Cerebellar cortex (tissue), 1 donor: ENCODE measurements around the gene KCNK10.

Experiments used
- DNase-seq: peaks from one replicate; pipeline ENCODE4 v3.0.0-alpha.2; 2015; ENCODE audit warnings: low spot score

KCNK10 gene

DNA sequence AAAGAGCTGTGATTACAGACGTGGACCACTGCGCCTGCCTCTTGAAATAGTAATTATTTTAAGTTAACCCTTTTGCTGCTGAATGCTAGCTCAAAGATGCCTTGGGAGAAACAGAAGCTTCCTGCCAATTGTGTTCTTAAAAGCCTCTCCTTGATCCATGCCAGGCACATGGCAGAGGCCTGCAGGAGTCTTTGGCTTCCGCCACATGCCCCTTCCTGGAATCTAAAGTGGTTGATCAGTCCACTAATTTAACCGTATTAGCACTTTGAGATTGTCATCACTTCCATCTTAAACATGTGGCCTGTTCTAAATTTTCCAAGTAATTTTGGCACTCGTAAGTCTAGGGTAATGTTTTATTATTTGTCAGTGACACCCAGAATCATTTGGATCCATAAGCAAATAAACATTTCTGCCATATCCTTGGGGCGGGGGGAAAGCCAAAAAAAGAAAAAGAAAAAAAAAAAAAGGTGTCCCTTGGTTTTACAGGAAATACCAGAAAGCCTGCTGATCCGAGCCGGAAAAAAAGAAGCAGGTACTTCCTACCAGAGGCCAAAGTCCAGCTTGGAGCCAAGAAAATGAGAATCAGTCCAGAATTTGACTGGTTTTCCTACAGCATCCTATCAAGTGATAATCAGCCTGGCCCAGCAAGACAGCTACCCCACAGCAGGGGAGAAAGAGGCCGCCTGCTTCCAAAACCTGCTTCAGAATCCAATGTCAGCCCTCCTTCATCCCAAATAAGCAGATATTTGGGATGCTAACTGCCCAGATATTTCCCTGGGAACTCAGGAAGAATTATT is 104.8 kb downstream of the KCNK10 start:
- peak; percentile 89 for DNase-seq

DNA sequence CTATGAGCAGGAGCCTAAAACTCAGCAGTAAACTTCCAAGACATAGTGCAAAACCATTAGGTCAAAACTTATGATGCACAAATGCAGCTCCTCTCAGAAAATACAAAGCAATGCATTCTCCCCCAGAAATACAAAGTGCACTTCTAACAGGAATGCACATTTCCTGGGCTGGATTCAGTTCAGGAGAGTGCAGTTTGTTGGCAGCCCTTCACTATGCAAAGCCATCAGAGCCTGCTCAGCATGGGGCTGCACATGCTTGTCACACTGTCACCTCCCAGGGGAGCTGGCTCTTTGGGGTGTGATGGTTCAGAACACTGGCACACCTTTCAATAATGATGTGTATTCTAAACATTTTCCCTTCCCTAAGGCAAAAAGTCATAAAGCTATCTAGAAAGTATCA is 110.4 kb downstream of the KCNK10 start:
- peak; percentile 75 for DNase-seq

DNA sequence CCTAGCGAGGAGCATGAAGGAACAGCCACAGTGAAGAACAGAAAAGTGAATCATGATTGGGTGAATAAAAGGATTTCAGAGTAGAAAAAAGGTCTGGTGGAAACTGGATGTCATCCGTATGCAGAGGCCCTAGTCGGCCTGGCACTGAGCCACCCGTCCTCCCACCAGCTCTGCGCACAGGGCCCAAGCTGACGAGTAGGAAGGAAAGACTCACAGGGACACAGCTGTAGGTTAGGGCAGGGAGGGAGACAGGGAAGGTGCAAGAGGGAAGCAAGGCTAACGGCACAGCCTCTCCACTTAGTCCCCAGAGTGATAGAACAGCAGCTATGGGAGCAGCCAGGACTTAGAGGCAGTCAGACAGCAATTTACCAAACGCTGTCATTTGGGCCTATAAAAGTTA is 112.6 kb downstream of the KCNK10 start:
- DNase-seq: peak; percentile 46

DNA sequence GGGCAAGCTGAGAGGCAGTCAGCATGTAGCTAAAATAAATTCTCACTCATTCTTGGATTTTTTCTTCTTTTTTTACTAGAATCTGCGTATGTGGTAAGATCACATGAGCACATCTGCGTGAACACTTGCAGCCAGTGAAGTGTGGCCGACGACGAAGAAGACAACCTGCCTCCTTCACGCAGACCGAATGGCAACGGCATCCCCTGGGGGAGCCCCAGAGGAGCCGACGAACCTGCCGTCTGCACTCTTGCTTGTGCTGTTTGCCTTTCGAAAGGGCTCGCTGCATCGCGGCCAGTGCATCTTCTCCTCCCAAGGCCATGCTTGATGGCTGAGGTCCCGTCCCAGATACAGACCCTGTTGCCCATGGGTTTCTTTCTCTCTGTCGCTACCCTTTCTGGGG is 113.8 kb downstream of the KCNK10 start:
- no peak for DNase-seq

DNA sequence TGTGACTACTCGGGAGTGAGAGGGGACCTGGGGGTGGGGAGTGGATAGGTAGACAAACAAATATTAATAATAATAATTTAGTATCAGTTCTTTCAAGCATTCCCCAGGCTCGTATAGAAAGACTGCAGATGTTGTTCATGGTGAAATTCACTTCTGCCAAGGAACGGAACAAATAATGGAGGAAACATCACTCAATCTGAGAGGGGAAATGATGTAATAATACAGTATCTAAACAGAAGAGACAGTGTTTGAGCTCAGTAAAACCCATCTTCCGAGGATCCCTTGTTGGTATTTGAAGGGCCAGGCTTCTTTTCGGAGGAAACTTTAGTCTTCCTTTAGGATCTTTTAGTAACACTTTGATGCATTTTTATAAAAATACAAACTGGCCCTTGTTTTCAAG is 114.2 kb downstream of the KCNK10 start:
- no peak for DNase-seq

DNA sequence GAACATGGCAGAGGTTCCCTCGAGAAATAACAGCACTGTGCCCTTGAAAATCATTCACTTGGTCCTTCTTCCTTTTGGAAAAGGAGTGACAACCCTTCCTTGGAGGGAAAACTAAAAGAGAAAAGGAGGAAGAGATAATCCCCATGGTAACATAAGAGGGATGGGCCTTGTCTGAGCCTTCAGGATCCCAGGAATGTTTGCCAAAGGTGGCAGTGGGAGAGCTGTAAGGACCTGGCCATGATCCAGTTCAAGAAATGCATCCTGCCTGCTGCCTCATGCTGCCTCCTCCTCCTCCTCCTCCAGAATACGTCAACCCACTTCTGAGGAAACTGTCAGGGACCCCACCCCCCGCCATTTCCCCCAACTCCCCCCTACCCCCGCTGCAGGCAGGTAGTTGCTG is 118.8 kb downstream of the KCNK10 start:
- DNase-seq: peak; percentile 58

DNA sequence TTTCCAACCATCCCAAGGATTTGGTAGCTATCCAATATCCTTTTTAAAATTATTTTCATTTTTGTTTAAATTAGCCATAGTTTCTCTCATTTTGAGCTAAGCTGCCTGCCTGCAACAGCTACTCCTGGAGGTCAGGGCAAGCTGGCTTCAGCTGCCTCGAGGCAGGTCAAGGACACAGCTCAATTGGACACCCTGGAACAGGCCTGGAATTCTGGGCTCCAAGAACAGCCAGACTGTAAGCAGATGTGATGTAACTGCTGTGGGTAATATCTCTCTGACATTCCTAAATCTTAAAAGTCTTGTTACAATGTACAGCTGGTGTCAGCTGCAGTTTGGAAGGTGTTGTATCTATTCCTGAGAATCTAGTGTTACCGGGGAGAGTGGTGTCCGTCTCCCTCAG is 119.8 kb downstream of the KCNK10 start:
- DNase-seq: no peak

DNA sequence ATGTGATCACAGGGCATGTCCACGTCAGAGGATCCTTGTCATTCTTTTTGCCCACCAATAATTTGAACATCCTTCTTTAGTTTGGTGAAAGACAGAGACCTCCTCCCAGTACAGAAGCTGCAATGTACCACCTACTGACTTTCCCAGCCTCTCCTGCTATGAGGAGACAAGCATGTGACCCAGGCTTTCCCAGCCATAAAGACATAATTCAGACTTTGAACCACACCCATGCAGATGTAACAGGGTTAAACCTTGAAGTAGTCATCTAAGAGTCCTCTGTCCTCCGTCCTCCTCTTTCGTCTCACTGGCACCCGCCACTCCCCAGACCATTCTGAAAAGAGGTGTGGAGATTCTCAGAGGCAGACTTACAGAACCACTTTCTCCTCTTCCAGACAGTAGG is 120.8 kb downstream of the KCNK10 start:
- DNase-seq: no peak

DNA sequence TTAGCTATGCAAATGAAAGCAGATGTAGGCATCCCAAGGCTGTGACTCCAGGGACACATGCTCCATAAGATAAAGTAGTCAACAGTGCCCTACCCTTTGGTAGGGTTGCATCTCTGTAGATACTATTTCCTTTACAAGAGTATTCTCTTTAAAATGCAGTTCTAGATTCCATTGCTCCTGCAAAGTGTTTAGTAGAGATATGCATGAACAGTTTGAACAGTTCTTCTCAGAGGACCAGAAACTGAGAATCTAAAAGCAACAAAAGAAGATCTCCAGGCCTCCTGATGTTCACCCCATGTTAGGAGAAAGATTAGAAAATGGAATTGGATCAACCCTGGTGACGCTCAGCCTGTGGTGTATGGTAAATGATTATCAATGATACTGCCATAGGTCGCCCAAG is 121.2 kb downstream of the KCNK10 start:
- DNase-seq: no peak

DNA sequence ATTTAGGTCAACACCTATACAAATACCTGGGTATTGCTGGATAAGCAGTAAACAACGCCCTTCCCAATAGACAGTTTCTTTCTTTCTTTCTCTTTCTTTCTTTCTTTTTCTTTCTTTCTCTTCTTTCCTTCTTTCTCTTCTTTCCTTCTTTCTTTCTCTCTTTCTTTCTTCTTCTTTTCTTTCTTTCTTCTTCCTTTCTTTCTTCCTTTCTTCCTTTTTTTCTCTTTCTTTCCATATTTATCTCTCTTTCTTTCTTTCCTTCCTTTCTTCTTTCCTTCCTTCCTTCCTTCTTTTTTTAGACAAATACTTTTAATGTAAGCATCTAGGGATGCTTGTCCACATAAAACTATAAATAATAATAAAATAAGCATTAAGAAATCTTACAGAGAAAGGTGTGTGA is 123.2 kb downstream of the KCNK10 start:
- no peak for DNase-seq

DNA sequence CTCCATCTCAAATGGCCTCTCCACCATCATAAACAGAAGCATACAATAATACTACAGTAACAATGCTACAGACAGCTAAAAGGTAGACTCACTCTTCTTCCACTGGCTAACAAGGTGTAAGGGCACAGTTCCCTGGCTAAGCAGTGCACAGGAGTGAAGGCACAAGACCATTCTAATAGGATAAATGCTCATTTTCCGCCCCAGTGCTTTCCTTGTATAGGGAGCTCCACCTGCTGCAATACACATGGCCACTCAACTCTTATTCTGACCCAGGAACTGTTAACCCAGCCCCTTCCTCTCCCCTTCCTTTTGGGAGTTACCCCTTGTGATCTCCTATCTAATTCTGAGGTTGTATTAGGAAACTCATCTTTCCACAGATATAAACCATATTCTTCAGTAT is 124.6 kb downstream of the KCNK10 start:
- no peak for DNase-seq

DNA sequence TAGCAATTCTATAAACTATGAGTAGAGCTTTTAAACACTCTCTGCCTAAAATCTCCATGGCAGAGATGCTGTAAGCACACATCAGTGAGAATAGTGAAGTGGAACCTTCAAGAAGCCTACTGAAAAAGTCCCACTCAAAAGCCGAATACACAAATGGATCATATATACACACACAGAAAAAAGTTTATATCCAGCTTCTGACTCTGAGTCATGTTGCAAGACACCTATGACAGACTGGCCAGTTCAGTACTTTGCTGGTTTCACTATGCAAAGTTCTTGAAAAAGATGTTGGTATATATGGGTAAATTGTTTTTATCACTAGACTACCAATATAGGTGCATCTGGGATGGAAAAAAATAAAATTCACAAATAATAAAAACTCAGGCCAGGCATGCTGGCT is 126.1 kb downstream of the KCNK10 start:
- no peak for DNase-seq

DNA sequence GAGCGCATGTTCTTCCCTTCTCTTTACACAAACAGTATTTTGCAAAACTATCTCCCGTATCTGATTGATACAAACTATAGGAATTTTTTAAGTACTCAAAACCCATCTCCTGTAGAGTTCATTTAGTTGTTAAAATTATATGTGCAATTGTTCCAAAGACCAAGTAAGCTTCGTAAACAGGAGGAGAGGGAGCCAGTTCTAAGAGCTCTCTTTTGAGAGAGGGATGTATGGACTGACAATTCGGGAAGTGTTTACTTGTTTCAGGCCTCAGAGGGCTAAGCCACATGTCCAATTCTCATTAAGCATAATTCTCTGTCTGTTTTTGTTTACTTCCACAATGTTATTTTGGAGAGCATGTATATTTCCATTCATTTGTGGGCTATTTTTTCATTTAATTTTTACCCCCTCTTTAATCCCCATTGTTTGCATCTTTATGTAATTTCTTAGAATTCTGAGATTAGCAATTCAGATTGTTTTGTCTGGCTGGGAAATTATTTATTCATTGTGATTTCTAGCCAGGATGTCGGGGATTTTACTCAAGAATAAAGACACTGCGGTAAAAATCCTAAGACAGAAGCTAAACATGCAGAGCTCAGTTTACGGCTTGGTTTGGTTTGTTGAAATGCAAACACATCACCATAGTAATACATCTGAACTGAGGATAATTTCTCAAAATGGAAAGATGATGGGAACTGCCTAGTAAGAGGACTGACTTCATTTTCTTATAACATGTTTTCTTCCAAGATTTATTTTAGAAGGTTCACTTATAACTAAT is 126.8 kb downstream of the KCNK10 start:
- DNase-seq: no peak

DNA sequence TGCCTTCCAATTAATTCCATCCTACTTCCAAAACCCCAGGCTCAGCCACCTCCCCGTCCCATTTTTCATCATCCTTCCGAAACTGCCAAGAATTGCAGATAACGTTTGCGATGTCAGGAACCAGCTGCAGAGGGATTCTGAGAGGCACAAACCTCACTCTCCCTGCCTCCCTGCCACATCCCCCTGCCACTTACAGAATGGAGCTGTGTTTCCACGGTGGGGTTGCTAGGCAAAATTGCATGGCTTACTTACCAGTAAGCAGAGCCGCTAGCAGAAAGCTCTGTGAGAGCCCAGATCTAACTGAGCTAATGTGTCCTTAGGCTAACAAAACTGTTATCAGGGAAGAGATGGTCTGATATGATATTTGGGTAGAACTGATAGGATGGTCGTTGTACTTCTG is 127.4 kb downstream of the KCNK10 start:
- peak; percentile 48 for DNase-seq

DNA sequence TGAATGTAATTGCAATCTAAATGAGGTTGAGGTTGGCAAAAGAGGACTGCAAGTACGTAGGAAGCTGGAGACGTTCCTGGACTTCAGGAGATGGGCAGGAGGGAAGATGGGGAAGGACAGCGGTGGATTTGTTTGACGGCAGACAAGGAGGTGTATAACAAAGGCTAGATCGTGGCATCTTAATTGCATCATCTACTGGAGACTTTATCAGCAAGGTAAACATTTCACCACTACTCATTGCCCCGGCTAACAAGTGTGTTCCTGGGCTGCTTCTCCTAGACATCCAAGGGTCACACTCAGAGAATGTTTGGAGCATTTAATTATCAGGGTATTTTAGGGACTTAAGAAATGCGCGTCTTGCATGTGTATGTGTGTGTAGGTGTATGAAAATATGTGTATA is 128.5 kb downstream of the KCNK10 start:
- no peak for DNase-seq

DNA sequence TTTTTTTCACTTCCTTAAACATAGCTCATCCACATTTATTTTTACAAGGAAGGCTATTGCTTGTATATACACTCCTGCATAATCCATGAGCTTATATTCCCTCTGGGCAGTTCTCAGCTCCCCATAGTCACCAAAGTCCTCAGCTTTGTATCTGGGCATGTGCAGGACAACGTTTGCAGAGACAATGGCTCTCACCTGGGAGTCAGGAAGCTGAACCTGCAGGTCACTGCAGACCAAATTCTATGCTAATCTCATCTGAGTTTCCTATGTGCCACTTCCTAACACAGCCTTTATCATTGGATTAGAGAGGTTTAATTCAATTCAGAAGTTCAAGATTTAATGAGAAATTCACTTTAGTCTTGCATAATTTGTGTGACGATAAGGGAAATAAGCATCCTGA is 131.5 kb downstream of the KCNK10 start:
- DNase-seq: no peak

DNA sequence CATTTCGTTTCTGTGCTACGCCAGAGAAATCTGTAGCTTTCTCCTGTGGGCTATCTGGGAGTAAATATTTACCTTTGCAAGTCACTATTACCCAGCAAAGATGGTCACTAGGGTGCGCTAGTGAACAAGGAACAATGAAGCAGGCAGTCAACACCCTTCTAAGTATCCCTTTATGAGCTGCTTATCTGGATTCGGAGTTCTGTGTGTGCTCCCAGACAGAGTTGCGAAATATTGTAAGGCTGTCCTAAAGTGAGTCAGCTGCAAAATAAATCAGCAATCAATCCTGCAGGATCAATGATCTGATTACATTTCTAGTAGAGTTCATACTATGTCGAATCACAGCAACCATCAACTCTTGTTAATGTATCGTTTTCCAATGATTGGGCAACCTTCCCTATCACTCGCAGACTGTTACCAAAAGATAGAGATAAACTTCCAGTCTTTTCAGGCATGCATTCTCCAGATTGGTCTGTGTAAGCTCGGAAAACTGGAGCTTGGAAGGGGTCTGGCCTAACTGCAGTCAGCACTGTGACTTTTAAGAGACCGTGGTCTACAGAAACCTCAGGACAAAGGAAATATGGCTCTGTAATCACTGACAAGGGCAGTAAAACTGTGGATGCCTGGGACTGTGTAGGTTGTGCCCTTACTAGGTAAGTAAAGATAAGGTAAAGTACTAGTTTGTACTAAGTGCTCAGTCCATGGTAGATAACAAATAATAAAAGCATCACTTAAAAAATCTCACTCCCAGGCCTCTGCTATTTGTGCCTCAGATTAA is 133.5 kb downstream of the KCNK10 start:
- peak; percentile 97 for DNase-seq

DNA sequence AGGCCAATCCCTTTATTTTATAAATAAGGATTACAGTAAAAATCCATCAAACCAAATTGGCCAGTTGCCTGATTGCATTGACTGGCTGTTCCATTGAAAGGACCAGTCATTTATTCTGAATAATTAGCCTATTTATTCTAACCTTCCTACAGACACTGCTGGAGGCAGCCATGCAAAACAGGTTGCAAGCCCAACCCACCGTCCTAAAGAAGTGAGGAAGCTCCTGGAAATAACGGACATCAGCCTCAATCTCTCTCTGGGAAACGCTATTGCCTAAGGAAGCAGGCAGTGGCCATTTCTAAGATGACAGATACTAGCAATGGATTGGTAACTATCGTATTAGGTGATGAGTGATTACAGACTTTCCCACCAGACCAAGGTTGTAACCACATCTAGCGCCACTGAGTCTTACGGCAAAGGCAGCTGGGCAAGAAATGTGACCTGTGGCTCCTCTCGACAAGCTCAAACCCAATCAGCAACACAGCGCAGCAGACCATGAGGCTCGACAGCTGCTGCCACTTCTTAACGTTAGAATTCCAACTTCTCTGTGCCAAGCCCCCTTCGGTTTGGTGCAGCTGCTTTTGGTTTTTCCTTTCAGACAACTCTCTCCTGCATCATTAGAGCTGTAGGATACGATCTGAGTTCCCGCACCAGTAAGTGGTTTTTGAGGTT is 134.2 kb downstream of the KCNK10 start:
- DNase-seq: no peak

DNA sequence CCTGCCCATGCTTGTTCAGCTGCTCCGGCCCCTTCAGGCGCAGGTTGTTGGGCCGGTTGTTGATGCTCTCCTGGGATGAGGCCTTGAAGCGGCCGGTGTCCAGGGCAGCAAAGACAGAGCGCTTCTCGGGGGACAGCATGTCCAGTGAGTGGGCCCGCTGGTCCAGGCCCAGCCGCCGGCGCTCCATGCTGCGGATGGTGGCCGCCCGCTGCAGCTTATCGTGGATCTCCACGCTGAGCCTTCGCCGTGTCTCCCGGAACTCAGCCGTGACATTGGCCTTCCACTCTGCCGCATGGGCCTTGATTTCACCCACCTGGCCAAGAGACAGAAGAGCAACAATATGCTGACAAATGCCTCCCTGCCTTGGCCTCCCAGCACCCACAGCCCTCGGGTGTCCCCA is 137.2 kb downstream of the KCNK10 start:
- DNase-seq: no peak

DNA sequence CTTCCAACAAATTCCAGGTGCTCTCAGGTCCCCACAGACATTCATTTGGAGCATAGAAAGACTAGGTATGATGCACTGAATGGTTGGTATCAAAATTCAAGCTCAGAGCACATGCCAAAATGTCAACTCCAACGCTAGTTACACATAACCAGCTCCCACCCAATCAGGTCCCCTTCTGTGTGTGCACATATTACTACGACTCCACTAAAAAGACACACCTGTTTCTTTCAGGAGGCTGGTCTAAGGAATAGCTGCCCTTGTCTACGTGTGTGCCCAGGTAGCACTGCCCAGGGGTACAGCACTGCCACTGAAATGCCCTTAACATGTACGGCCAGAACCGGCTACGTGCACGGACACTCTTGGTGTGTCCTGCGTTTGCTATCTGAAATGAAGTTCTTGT is 138.1 kb downstream of the KCNK10 start:
- DNase-seq: no peak

DNA sequence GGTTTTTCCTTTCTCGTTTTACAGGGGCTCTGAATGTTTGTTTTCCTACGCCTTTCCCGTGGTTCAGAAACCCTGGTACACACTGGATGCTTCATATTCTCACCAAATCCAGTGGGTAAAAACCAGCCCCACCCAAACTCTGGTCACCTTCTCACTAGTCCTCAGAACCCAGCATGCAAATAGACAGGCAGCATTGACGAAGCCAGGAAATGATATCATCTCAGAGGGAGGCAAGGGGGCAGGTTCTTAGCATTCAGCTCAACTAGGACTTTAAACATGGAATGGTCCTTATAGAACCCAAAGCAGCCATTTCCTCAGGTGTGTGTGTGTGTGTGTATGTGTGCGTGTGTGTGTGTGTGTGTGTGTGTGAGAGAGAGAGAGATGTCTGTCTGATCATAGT is 142.0 kb downstream of the KCNK10 start:
- no peak for DNase-seq

DNA sequence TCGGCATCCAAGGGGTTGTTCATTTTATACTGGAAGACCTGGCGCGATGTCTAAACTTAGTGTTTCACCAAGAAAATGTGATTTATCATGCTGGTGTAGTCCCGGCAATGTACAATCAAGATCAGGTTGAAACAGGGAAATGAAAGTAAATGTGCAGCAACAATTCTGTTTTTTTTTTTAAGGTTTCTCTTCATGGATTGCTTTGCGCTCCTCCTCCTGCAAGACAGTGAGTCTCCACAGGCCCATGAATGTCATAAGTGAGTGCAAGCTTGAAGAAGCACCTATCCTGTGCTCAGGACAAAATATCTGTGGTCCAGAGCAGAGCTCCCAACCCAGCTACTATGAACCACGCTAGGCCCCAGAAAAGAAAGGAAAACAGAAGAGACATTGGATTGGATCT is 143.4 kb downstream of the KCNK10 start:
- DNase-seq: no peak
